ENCODE data around the gene UVRAG.

The UVRAG gene

GRCh38 chr11:75777461-75778110, 37.4 kb upstream of the UVRAG start:
- Histone ChIP-seq H2AFZ (ENCODE audit: low read depth, low read length) (no peak overlapping the region), H3K27me3 (ENCODE audit: low read depth, low read length) (no peaks in the 10 kb centered on the region), H3K4me2 (ENCODE audit: low read length) (no peak overlapping the region), H3K36me3 (replicated peaks; ENCODE audit: low read depth, low read length) (peaks cover 16% of the 10 kb centered on the region), H3K79me2 (ENCODE audit: low read length) (peaks cover 19% of the 10 kb centered on the region), H3K9ac (ENCODE audit: low read length) (no peak overlapping the region), H3K9me3 (ENCODE audit: insufficient read depth, low read length) (no peaks in the 10 kb centered on the region), H3K4me3 (ENCODE audit: low read length) (no peak overlapping the region), H3K27ac (ENCODE audit: low read length) (no peak overlapping the region), H4K20me1 (ENCODE audit: insufficient read depth, low read length) (no peaks in the 10 kb centered on the region), H3K4me1 (ENCODE audit: low read length) (peaks cover 37% of the 10 kb centered on the region)
- TF ChIP-seq EZH2phosphoT487 (IDR thresholded peaks at IDR 0.05; ENCODE audit: low read depth) (no peak), CTCF (IDR thresholded peaks at IDR 0.05; ENCODE audit: low read depth, low read length) (no peak)

- H3K36me3 ChIP-seq (replicated peaks; ENCODE audit: low read depth, low read length) = peaks cover 16% of the 10 kb centered on the region
- H3K4me2 ChIP-seq (ENCODE audit: low read length) = no peak overlapping the region
- no peaks in the 10 kb centered on the region for H3K9me3 ChIP-seq (ENCODE audit: insufficient read depth, low read length)
- no peaks in the 10 kb centered on the region for H3K27me3 ChIP-seq (ENCODE audit: low read depth, low read length)
- no peak for TF ChIP-seq EZH2phosphoT487 (IDR thresholded peaks at IDR 0.05; ENCODE audit: low read depth)
- TF ChIP-seq CTCF (IDR thresholded peaks at IDR 0.05; ENCODE audit: low read depth, low read length) = no peak
- peaks cover 23% of the 10 kb centered on the region for H3K4me1 ChIP-seq (ENCODE audit: low read length)
- no peak overlapping the region for H2AFZ ChIP-seq (ENCODE audit: low read depth, low read length)
- no peak overlapping the region for H3K27ac ChIP-seq (ENCODE audit: low read length)
- no peak overlapping the region for H3K9ac ChIP-seq (ENCODE audit: low read length)
- H3K4me3 ChIP-seq (ENCODE audit: low read length) = no peak overlapping the region
- H3K79me2 ChIP-seq (ENCODE audit: low read length) = peaks cover 13% of the 10 kb centered on the region
- H4K20me1 ChIP-seq (ENCODE audit: insufficient read depth, low read length) = no peaks in the 10 kb centered on the region
Measured at GRCh38 chr11:75778962-75779361, 36.0 kb upstream of the UVRAG start.

GRCh38 chr11:75779960-75780359, 35.0 kb upstream of the UVRAG start:
- H4K20me1 ChIP-seq (ENCODE audit: insufficient read depth, low read length) = no peaks in the 10 kb centered on the region
- H3K27ac ChIP-seq (ENCODE audit: low read length) = no peak overlapping the region
- no peaks in the 10 kb centered on the region for H3K27me3 ChIP-seq (ENCODE audit: low read depth, low read length)

GRCh38 chr11:75780888-75781287, 34.1 kb upstream of the UVRAG start:
- no peaks in the 10 kb centered on the region for H4K20me1 ChIP-seq (ENCODE audit: insufficient read depth, low read length)
- H3K4me2 ChIP-seq (ENCODE audit: low read length) = no peak overlapping the region
- H2AFZ ChIP-seq (ENCODE audit: low read depth, low read length) = no peak overlapping the region
- peaks cover 11% of the 10 kb centered on the region for H3K36me3 ChIP-seq (replicated peaks; ENCODE audit: low read depth, low read length)
- no peaks in the 10 kb centered on the region for H3K27me3 ChIP-seq (ENCODE audit: low read depth, low read length)
- TF ChIP-seq EZH2phosphoT487 (IDR thresholded peaks at IDR 0.05; ENCODE audit: low read depth) (no peak), CTCF (IDR thresholded peaks at IDR 0.05; ENCODE audit: low read depth, low read length) (no peak)
- H3K4me1 ChIP-seq (ENCODE audit: low read length) = peaks cover 19% of the 10 kb centered on the region
- no peaks in the 10 kb centered on the region for H3K9me3 ChIP-seq (ENCODE audit: insufficient read depth, low read length)
- no peaks in the 10 kb centered on the region for H3K79me2 ChIP-seq (ENCODE audit: low read length)
- H3K4me3 ChIP-seq (ENCODE audit: low read length) = no peak overlapping the region
- no peak overlapping the region for H3K9ac ChIP-seq (ENCODE audit: low read length)
- no peak overlapping the region for H3K27ac ChIP-seq (ENCODE audit: low read length)

More at GRCh38 chr11:75779960-75780359, 35.0 kb upstream of the UVRAG start:
- H3K36me3 ChIP-seq (replicated peaks; ENCODE audit: low read depth, low read length) = peaks cover 8% of the 10 kb centered on the region
- no peak overlapping the region for H3K4me2 ChIP-seq (ENCODE audit: low read length)
- H3K4me3 ChIP-seq (ENCODE audit: low read length) = no peak overlapping the region
- H3K9me3 ChIP-seq (ENCODE audit: insufficient read depth, low read length) = no peaks in the 10 kb centered on the region
- H2AFZ ChIP-seq (ENCODE audit: low read depth, low read length) = no peak overlapping the region
- no peak overlapping the region for H3K9ac ChIP-seq (ENCODE audit: low read length)
- peaks cover 3% of the 10 kb centered on the region; the same call in 1 of the 2 replicates for H3K79me2 ChIP-seq (ENCODE audit: low read length)
- TF ChIP-seq EZH2phosphoT487 (IDR thresholded peaks at IDR 0.05; ENCODE audit: low read depth) = no peak
- no peak for TF ChIP-seq CTCF (IDR thresholded peaks at IDR 0.05; ENCODE audit: low read depth, low read length)
- H3K4me1 ChIP-seq (ENCODE audit: low read length) = peaks cover 15% of the 10 kb centered on the region

Data from OCI-LY3 (cell line).